ENCODE results near the gene AHSP. TPM values are rescaled to one million over a fixed set of nuclear protein-coding genes. Genes with fewer than 3 reads are reported as not detected.

Gene AHSP
- total RNA-seq, 2 experiments from 2014 or later = not detected

DNA sequence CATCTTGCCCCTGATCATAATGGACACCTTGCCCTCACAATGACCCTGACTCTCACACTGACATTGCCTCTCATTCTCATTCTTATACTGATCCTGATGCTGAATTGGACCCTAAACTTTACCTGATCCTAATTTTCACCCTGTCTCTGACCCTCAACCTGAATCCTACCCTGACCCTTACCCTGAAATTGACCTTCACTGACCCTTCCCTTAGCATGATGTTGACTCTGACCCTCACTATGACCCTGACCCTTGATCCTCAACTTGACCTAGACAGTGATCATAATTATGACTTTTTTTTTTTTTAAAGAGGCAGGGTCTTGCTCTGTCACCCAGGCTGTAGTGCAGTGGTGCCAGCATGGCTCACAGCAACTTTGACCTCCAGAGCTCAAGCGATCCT is 3.4 kb downstream of the AHSP start:
- POLR2A ChIA-PET = no interaction called here
- H3K27ac Mint-ChIP-seq = no peak overlapping the region
- peaks cover 34% of the 10 kb centered on the region for H3K27me3 Mint-ChIP-seq
- Histone ChIP-seq H3K4me1 (ENCODE audit: insufficient read depth, low read length) (peaks cover 4% of the 10 kb centered on the region), H3K36me3 (ENCODE audit: insufficient read depth, low read length) (no peaks in the 10 kb centered on the region), H3K9me3 (ENCODE audit: control insufficient read depth in 1 of 2, insufficient read depth in 1 of 2, low read length in 2 of 2) (no peaks in the 10 kb centered on the region), H3K27me3 (ENCODE audit: control insufficient read depth in 1 of 2, insufficient read depth in 2 of 2, low read length in 2 of 2) (peaks cover 31 to 41% of the 10 kb centered on the region in 2 experiments), H3K27ac (ENCODE audit: low read depth in 1 of 2, low read length in 2 of 2) (no peak overlapping the region), H3K4me3 (ENCODE audit: low read length) (no peak overlapping the region)
- no peak for ATAC-seq (ENCODE audit: poor library complexity)
- CTCF ChIA-PET = no interaction called here
- H3K36me3 Mint-ChIP-seq (ENCODE audit: low read depth) = no peaks in the 10 kb centered on the region
- no peak overlapping the region for H3K4me3 Mint-ChIP-seq
- DNase-seq = no peak
- peaks cover 10% of the 10 kb centered on the region for H3K4me1 Mint-ChIP-seq (ENCODE audit: low read depth)
- intact Hi-C loops (cut with DNase I, micrococcal nuclease) = loop anchor here in 1 of 2 experiments (10.0 kb wide), 1 partner anchor 74 kb away; no protein-coding TSS in a partner anchor
- no peaks in the 10 kb centered on the region for H3K9me3 Mint-ChIP-seq
- no peak for TF ChIP-seq CTCF (IDR thresholded peaks at IDR 0.05)

DNA sequence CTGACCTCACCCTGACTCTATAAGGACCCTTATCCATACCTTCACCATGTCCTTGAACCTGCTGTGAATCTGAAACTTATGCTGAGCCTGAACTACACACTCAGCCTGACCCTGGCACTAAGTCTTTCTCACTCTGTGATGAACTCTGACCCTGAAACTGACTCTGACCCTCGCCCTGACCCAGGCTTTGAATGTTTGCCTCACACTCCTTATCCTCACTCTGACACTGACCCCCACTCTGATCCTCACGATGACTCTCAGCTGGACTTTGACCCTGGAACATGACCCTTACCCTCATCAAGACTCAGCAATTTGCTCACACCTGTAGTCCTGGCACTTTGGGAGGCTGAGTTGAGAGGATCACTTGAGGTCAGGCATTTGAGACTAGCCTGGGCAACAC is 4.4 kb downstream of the AHSP start:
- ChIA-PET CTCF (no interaction called here), POLR2A (no interaction called here)
- Mint-ChIP-seq H3K27me3 (peaks cover 35% of the 10 kb centered on the region), H3K4me3 (no peak overlapping the region), H3K4me1 (ENCODE audit: low read depth) (peaks cover 10% of the 10 kb centered on the region), H3K27ac (no peak overlapping the region), H3K9me3 (no peaks in the 10 kb centered on the region), H3K36me3 (ENCODE audit: low read depth) (no peaks in the 10 kb centered on the region)
- ATAC-seq (ENCODE audit: poor library complexity) = no peak
- Histone ChIP-seq H3K27ac (ENCODE audit: low read depth in 1 of 2, low read length in 2 of 2) (no peak overlapping the region), H3K4me3 (ENCODE audit: low read length) (no peak overlapping the region), H3K4me1 (ENCODE audit: insufficient read depth, low read length) (peaks cover 4% of the 10 kb centered on the region), H3K27me3 (ENCODE audit: control insufficient read depth in 1 of 2, insufficient read depth in 2 of 2, low read length in 2 of 2) (peaks cover 37 to 50% of the 10 kb centered on the region in 2 experiments), H3K9me3 (ENCODE audit: control insufficient read depth in 1 of 2, insufficient read depth in 1 of 2, low read length in 2 of 2) (no peaks in the 10 kb centered on the region), H3K36me3 (ENCODE audit: insufficient read depth, low read length) (no peaks in the 10 kb centered on the region)
- intact Hi-C loops (cut with DNase I, micrococcal nuclease) = loop anchor here in 1 of 2 experiments (10.0 kb wide), 1 partner anchor 73 kb away; no protein-coding TSS in a partner anchor
- DNase-seq = no peak
- no peak for TF ChIP-seq CTCF (IDR thresholded peaks at IDR 0.05)

- DNase-seq = no peak
- Histone ChIP-seq H3K4me3 (ENCODE audit: low read length) (no peak overlapping the region), H3K27ac (ENCODE audit: low read depth in 1 of 2, low read length in 2 of 2) (no peak overlapping the region), H3K36me3 (ENCODE audit: insufficient read depth, low read length) (no peaks in the 10 kb centered on the region), H3K4me1 (ENCODE audit: insufficient read depth, low read length) (peaks cover 9% of the 10 kb centered on the region), H3K27me3 (ENCODE audit: control insufficient read depth in 1 of 2, insufficient read depth in 2 of 2, low read length in 2 of 2) (peaks cover 41 to 58% of the 10 kb centered on the region in 2 experiments), H3K9me3 (ENCODE audit: control insufficient read depth in 1 of 2, insufficient read depth in 1 of 2, low read length in 2 of 2) (no peaks in the 10 kb centered on the region)
- Mint-ChIP-seq H3K9me3 (no peaks in the 10 kb centered on the region), H3K36me3 (ENCODE audit: low read depth) (no peaks in the 10 kb centered on the region), H3K4me3 (no peak overlapping the region), H3K4me1 (ENCODE audit: low read depth) (peaks cover 10% of the 10 kb centered on the region), H3K27me3 (peaks cover 36% of the 10 kb centered on the region), H3K27ac (no peak overlapping the region)
- ChIA-PET POLR2A (no interaction called here), CTCF (no interaction called here)
- no peak for TF ChIP-seq CTCF (IDR thresholded peaks at IDR 0.05)
- intact Hi-C loops (cut with DNase I, micrococcal nuclease) = loop anchor here in 1 of 2 experiments (10.0 kb wide), 1 partner anchor 72 kb away; no protein-coding TSS in a partner anchor
- ATAC-seq (ENCODE audit: poor library complexity) = no peak
Measured at GRCh38 chr16:31532896-31533295, 5.2 kb downstream of the AHSP start.

All from CD4-positive, alpha-beta T cell (primary cell).